GM12878 (cell line): ENCODE results near the gene B9D1. TPM values are rescaled to one million over a fixed set of nuclear protein-coding genes. Genes with fewer than 3 reads are reported as not detected.
A peak's percentile ranks its signal among the peaks of the same experiment; 100 is the strongest.

Source experiments
- ATAC-seq: fragments of 200-7000 bp; cut with Tn5 transposase; 3 replicates; pipeline ENCODE4 v1.9.1; 2020; ENCODE audit warnings: mild to moderate bottlenecking, moderate library complexity
- BruUV-seq: library from RNA; stranded (reverse); fragments of 400-500 nt; replicated peaks from 2 replicates; lab custom pipeline; 2021; lab: Mats Ljungman, UMichigan
- CTCF ChIA-PET: fragments of 300-600 bp; sonication (Branson Sonifier 250); formaldehyde crosslinking; extraction: SDS; loops from one replicate; lab custom pipeline; 2021; ENCODE audit warnings: inconsistent platforms; lab: Yijun Ruan, JAX
- POLR2A ChIA-PET: fragments of 350-600 bp; formaldehyde crosslinking; extraction: SDS; loops from one replicate; lab custom pipeline; 2021; ENCODE audit warnings: inconsistent platforms; lab: Charles Lee
- RAD21 ChIA-PET: fragments of 300-600 bp; sonication (Branson Sonifier 250); formaldehyde crosslinking; loops from one replicate; lab custom pipeline; 2023; ENCODE audit warnings: antibody characterized with exemption; ENCODE audit not compliant: unreplicated experiment; lab: Charles Lee
- SMC1A ChIA-PET: fragments of 300-600 bp; sonication (Branson Sonifier 250); formaldehyde crosslinking; loops from one replicate; lab custom pipeline; 2023; ENCODE audit not compliant: unreplicated experiment, uncharacterized antibody; lab: Charles Lee
- DNase-seq: peaks from one replicate; pipeline ENCODE4 v3.0.0-alpha.2; 2011; ENCODE audit warnings: low read depth, low spot score
- FAIRE-seq: peaks from 3 replicates; lab custom pipeline; 2011; peaks lifted over from hg19 to GRCh38; lab: Jason Lieb, UNC
- H2AFZ ChIP-seq: 2 replicates; pipeline ENCODE4 v1.6.0; 2011; ENCODE audit warnings: low read depth, low read length, control low read depth; ENCODE audit not compliant: control insufficient read depth
- H3K27ac ChIP-seq: 2 replicates; pipeline ENCODE4 v1.5.1; 2011; ENCODE audit warnings: control low read depth; ENCODE audit not compliant: control insufficient read depth, insufficient read depth
- H3K27me3 ChIP-seq, 2 experiments: replicated peaks in 1 of 2; 2 replicates each; pipeline versions ENCODE4 v1.6.0 to v1.6.1; 2011; ENCODE audit warnings: low read length in 1 of 2; ENCODE audit not compliant: control insufficient read depth in 2 of 2, insufficient read depth in 2 of 2
- H3K36me3 ChIP-seq, 2 experiments: 2 replicates each; pipeline ENCODE4 v1.5.1; 2011; ENCODE audit warnings: low read length in 1 of 2; ENCODE audit not compliant: control insufficient read depth in 2 of 2, insufficient read depth in 2 of 2
- H3K4me1 ChIP-seq: 2 replicates; pipeline ENCODE4 v1.6.1; 2011; ENCODE audit warnings: mild to moderate bottlenecking, low read length, moderate library complexity, mixed read lengths; ENCODE audit not compliant: control insufficient read depth, insufficient read depth
- H3K4me2 ChIP-seq: 2 replicates; pipeline ENCODE4 v1.6.0; 2011; ENCODE audit warnings: control low read depth; ENCODE audit not compliant: control insufficient read depth, insufficient read depth
- H3K4me3 ChIP-seq: fragments of 200-600 bp; sonication (generic); 2 replicates; pipeline ENCODE4 v1.5.1; 2016
- H3K79me2 ChIP-seq: 2 replicates; pipeline ENCODE4 v1.6.0; 2011; ENCODE audit warnings: low read length; ENCODE audit not compliant: control insufficient read depth, insufficient read depth
- H3K9ac ChIP-seq: 2 replicates; pipeline ENCODE4 v1.8.0; 2011; ENCODE audit warnings: low read length, control low read depth, mixed read lengths; ENCODE audit not compliant: control insufficient read depth, insufficient read depth
- H3K9me3 ChIP-seq: replicated peaks from 3 replicates; pipeline ENCODE4 v1.5.1; 2011; ENCODE audit warnings: mild to moderate bottlenecking, low read length; ENCODE audit not compliant: control insufficient read depth, insufficient read depth
- H4K20me1 ChIP-seq: 2 replicates; pipeline ENCODE4 v1.6.0; 2011; ENCODE audit not compliant: control insufficient read depth, insufficient read depth
- CBFB ChIP-seq: IDR thresholded peaks from 2 replicates; pipeline ENCODE4 v1.6.1; 2016; ENCODE audit warnings: antibody characterized with exemption, low read depth
- EED ChIP-seq: sonication (generic); IDR thresholded peaks from 2 replicates; pipeline ENCODE4 v1.6.1; 2016; ENCODE audit warnings: antibody characterized with exemption, low read depth
- ESRRA ChIP-seq: IDR thresholded peaks from 2 replicates; pipeline ENCODE4 v1.6.1; 2012; ENCODE audit warnings: mild to moderate bottlenecking, low read length, improper control_type of control experiment
- HCFC1 ChIP-seq: fragments of 150-350 bp; IDR thresholded peaks from 2 replicates; pipeline ENCODE4 v1.6.1; 2014; ENCODE audit warnings: low read length
- IKZF1 ChIP-seq: fragments of 450-650 bp; conservative IDR thresholded peaks from 2 replicates; pipeline ENCODE4 v1.6.1; 2017; ENCODE audit warnings: antibody characterized with exemption, mild to moderate bottlenecking
- IKZF2 ChIP-seq, 2 experiments: fragments of 450-650 bp; IDR thresholded peaks; 2 replicates each; pipeline ENCODE4 v1.6.1; 2017; ENCODE audit warnings: mild to moderate bottlenecking in 2 of 2, moderate library complexity in 2 of 2
- KLF5 ChIP-seq: fragments of 450-650 bp; IDR thresholded peaks from 2 replicates; pipeline ENCODE4 v1.6.1; 2014; ENCODE audit warnings: mild to moderate bottlenecking; ENCODE audit not compliant: partially characterized antibody
- LARP7 ChIP-seq: fragments of 450-650 bp; IDR thresholded peaks from 2 replicates; pipeline ENCODE4 v1.6.1; 2017; ENCODE audit warnings: mild to moderate bottlenecking
- MTA3 ChIP-seq: IDR thresholded peaks from 2 replicates; pipeline ENCODE4 v1.6.1; 2012; ENCODE audit warnings: low read length, inconsistent platforms, borderline replicate concordance
- NBN ChIP-seq: fragments of 450-650 bp; IDR thresholded peaks from 2 replicates; pipeline ENCODE4 v1.6.1; 2016
- NFYB ChIP-seq: IDR thresholded peaks from 2 replicates; pipeline ENCODE4 v1.6.1; 2011; ENCODE audit warnings: low read depth, mild to moderate bottlenecking, low read length, improper control_type of control experiment, moderate library complexity; ENCODE audit not compliant: insufficient read depth
- NR2F1 ChIP-seq: fragments of 450-650 bp; conservative IDR thresholded peaks from 2 replicates; pipeline ENCODE4 v1.6.1; 2017; ENCODE audit warnings: mild to moderate bottlenecking
- POLR2A ChIP-seq: IDR thresholded peaks from 2 replicates; pipeline ENCODE4 v1.6.1; 2011; ENCODE audit warnings: low read depth, mild to moderate bottlenecking, low read length
- POLR2AphosphoS2 ChIP-seq: IDR thresholded peaks from 2 replicates; pipeline ENCODE4 v1.6.1; 2011; ENCODE audit warnings: low read depth, mild to moderate bottlenecking, low read length, improper control_type of control experiment, moderate library complexity
- RB1 ChIP-seq: fragments of 450-650 bp; formaldehyde crosslinking; IDR thresholded peaks from 2 replicates; pipeline ENCODE4 v1.6.1; 2017; ENCODE audit warnings: mild to moderate bottlenecking, borderline replicate concordance
- RUNX3 ChIP-seq: IDR thresholded peaks from 2 replicates; pipeline ENCODE4 v1.6.1; 2012; ENCODE audit warnings: low read length, inconsistent platforms
- SREBF1 ChIP-seq: IDR thresholded peaks from 2 replicates; pipeline ENCODE4 v1.6.1; 2012; ENCODE audit warnings: mild to moderate bottlenecking, low read length
- TCF3 ChIP-seq: IDR thresholded peaks from 2 replicates; pipeline ENCODE4 v1.6.1; 2012; ENCODE audit warnings: low read depth, mild to moderate bottlenecking, low read length, borderline replicate concordance; ENCODE audit not compliant: insufficient read depth
- ZBTB33 ChIP-seq: fragments of 450-650 bp; IDR thresholded peaks from 2 replicates; pipeline ENCODE4 v1.6.1; 2017; ENCODE audit warnings: mild to moderate bottlenecking
- ZNF207 ChIP-seq: fragments of 450-650 bp; IDR thresholded peaks from 2 replicates; pipeline ENCODE4 v1.6.1; 2014; ENCODE audit warnings: antibody characterized with exemption, mild to moderate bottlenecking, borderline replicate concordance
- ZNF274 ChIP-seq: IDR thresholded peaks from one replicate; pipeline ENCODE4 v1.8.0; 2011; ENCODE audit not compliant: insufficient read length, insufficient read depth
- ZSCAN29 ChIP-seq: fragments of 450-650 bp; IDR thresholded peaks from 2 replicates; pipeline ENCODE4 v1.6.1; 2017; ENCODE audit warnings: mild to moderate bottlenecking, moderate library complexity
- WGBS: methylation state at CpG from one replicate; pipeline ENCODE4 v1.1.6; 2016; ENCODE audit warnings: low lambda C conversion rate; ENCODE audit not compliant: insufficient replicate concordance, insufficient coverage; ENCODE audit errors: missing lambda C conversion rate; 5-methylcytosine and 5-hydroxymethylcytosine counted together
- in situ Hi-C: fragments of 300-500 bp; cut with MboI; formaldehyde crosslinking; loops from 9 replicates; pipeline ENCODE4 v1.14.3; 2018; ENCODE audit warnings: mixed read lengths
- intact Hi-C: fragments of 100-400 bp; cut with micrococcal nuclease; formaldehyde crosslinking; loops from one replicate; pipeline ENCODE4 v1.14.2; 2022; ENCODE audit not compliant: unreplicated experiment
- polyA plus RNA-seq, 11 experiments: library from polyadenylated mRNA; depleted of rRNA in 4 of 11; unstranded in 6 of 11; stranded (reverse) in 5 of 11; fragments of >200 nt; fragmentation: Nextera tagmentation in 4 of 11; fragmentation: Illumina TruSeq in 1 of 11; extraction: Ambion mirVana in 4 of 11; extraction: Trizol in 1 of 11; gene quantifications; 1 replicate in 1 of 11; 2 replicates in 10 of 11; pipeline versions ENCODE4 v1.2.1 to v1.2.3, GENCODE V29; 2011 to 2016; ENCODE audit warnings: inconsistent platforms in 2 of 11, missing spikeins in 2 of 11, low read depth in 1 of 11
- total RNA-seq, 4 experiments: library from RNA; depleted of rRNA in 3 of 4; stranded (reverse); fragments of >200 nt in 3 of 4; fragmentation: Illumina TruSeq in 1 of 4; extraction: Trizol in 1 of 4; gene quantifications; 2 replicates each; pipeline versions ENCODE4 v1.2.1 to v1.2.3, GENCODE V29; 2013 to 2021
- TF ChIP-seq, protein P1 (sequence below): IDR thresholded peaks from 2 replicates; pipeline ENCODE4 v1.6.1; 2012; ENCODE audit warnings: low read length, inconsistent platforms

The B9D1 gene
- total and polyA plus RNA-seq, 10 of the 15 experiments (the other 5 are each of a cell fraction or from before 2014, with no cell fraction given) = 5.9 to 18.3 (median 9.8) TPM

GRCh38 chr17:19370493-19370960 is 8.0 kb upstream of the B9D1 start:
- Histone ChIP-seq H3K9ac (no peak overlapping the region), H3K4me2 (peak overlapping the region; percentile 63), H3K4me1 (peaks cover 26% of the 10 kb centered on the region), H3K4me3 (no peak overlapping the region), H2AFZ (no peak overlapping the region), H3K9me3 (no peaks in the 10 kb centered on the region), H3K27me3 (no peaks in the 10 kb centered on the region), H4K20me1 (0 out of 2 replicates have a peak, but pooled peaks cover 3% of the 10 kb centered on the region), H3K79me2 (no peaks in the 10 kb centered on the region), H3K27ac (no peak overlapping the region), H3K36me3 (no peaks in the 10 kb centered on the region)
- ChIA-PET SMC1A (interaction anchor here (0.7 kb wide), 2 partner anchors 9 to 77 kb away, joined by 3 to 4 read pairs; no protein-coding TSS in a partner anchor), CTCF (no interaction called here), RAD21 (no interaction called here), POLR2A (no interaction called here)
- DNase-seq (no peak), FAIRE-seq (no peak), ATAC-seq (peak; percentile 82)
- TF ChIP-seq IKZF1 (peak; percentile 62), ZSCAN29 (no peak), HCFC1 (no peak), IKZF2 (IDR thresholded peaks at IDR 0.05) (peak; percentile 45 to 56; a peak in 3 of 4 replicates), ZNF207 (no peak), EED (peak; percentile 38), SREBF1 (no peak), ESRRA (no peak), RB1 (no peak), CBFB (0 out of 2 replicates have a peak, but pooled peaks have one; percentile 22), NFYB (peak; percentile 65; the same call in 1 of the 2 replicates), POLR2A (0 out of 2 replicates have a peak, but pooled peaks have one; percentile 24), MTA3 (no peak), TCF3 (no peak), KLF5 (no peak), RUNX3 (peak; percentile 78), NR2F1 (peak; percentile 68), ZNF274 (no peak), LARP7 (0 out of 2 replicates have a peak, but pooled peaks have one; percentile 17), POLR2AphosphoS2 (no peak), ZBTB33 (no peak), NBN (no peak)
- TF ChIP-seq, protein P1, sequence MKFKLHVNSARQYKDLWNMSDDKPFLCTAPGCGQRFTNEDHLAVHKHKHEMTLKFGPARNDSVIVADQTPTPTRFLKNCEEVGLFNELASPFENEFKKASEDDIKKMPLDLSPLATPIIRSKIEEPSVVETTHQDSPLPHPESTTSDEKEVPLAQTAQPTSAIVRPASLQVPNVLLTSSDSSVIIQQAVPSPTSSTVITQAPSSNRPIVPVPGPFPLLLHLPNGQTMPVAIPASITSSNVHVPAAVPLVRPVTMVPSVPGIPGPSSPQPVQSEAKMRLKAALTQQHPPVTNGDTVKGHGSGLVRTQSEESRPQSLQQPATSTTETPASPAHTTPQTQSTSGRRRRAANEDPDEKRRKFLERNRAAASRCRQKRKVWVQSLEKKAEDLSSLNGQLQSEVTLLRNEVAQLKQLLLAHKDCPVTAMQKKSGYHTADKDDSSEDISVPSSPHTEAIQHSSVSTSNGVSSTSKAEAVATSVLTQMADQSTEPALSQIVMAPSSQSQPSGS = no peak
- in situ Hi-C loops (no loop called here), intact Hi-C loops (no loop called here)
- no TSS peak for BruUV-seq
- 0% methylated on average over 7 of the region's 7 CpGs for WGBS
